ENCODE measurements around the gene PAPSS2.

DNA sequence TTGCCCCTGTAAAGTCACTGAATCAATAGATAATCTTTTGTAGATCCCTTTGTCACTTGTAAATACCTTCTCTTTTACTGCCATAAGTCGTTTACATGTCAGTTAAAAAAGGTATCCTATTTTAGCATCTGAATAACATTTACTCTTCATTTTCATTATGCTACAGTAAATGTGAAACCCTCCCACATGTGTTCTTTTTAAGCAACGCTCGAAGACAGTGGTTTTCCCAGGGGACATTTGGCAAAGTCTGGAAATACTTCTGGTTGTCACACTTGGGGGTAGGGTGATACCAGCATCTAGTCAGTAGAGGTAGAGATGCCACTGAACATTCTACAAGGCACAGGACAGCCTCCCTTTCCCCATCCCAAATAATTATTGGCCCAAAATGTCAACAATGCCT lies 134.6 kb downstream of the PAPSS2 start:
- TF ChIP-seq, protein P1, sequence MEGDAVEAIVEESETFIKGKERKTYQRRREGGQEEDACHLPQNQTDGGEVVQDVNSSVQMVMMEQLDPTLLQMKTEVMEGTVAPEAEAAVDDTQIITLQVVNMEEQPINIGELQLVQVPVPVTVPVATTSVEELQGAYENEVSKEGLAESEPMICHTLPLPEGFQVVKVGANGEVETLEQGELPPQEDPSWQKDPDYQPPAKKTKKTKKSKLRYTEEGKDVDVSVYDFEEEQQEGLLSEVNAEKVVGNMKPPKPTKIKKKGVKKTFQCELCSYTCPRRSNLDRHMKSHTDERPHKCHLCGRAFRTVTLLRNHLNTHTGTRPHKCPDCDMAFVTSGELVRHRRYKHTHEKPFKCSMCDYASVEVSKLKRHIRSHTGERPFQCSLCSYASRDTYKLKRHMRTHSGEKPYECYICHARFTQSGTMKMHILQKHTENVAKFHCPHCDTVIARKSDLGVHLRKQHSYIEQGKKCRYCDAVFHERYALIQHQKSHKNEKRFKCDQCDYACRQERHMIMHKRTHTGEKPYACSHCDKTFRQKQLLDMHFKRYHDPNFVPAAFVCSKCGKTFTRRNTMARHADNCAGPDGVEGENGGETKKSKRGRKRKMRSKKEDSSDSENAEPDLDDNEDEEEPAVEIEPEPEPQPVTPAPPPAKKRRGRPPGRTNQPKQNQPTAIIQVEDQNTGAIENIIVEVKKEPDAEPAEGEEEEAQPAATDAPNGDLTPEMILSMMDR (IDR thresholded peaks at IDR 0.05), result no peak
- TF ChIP-seq POLR2AphosphoS5 (IDR thresholded peaks at IDR 0.05) (no peak), POLR2A (IDR thresholded peaks at IDR 0.05) (no peak)

All from sigmoid colon (tissue), 4 donors.